Activated CD4-positive, alpha-beta T cell treated with anti-CD3 and anti-CD28 coated beads for 36 hours (primary cell): ENCODE measurements around the gene ABLIM1. TPM values are rescaled to one million over a fixed set of nuclear protein-coding genes. Genes with fewer than 3 reads are reported as not detected.

Experiments
- ATAC-seq: fragments of 200-7000 bp; cut with Tn5 transposase; one replicate; pipeline ENCODE4 v1.10.0; 2021; ENCODE audit warnings: mild to moderate bottlenecking, moderate library complexity
- CTCF ChIA-PET: fragments of 350-600 bp; sonication (Branson Sonifier 250); formaldehyde crosslinking; loops from one replicate; lab custom pipeline; 2021; ENCODE audit warnings: antibody characterized with exemption; lab: Charles Lee
- POLR2A ChIA-PET: fragments of 350-600 bp; sonication (Branson Sonifier 250); formaldehyde crosslinking; loops from one replicate; lab custom pipeline; 2021; ENCODE audit warnings: antibody characterized with exemption, inconsistent platforms; lab: Charles Lee
- DNase-seq: peaks from one replicate; pipeline ENCODE4 v3.0.0-alpha.2; 2020
- H3K27ac Mint-ChIP-seq: one replicate; pipeline ENCODE4 v1.8.0; 2021; ENCODE audit warnings: mixed read lengths
- H3K27me3 Mint-ChIP-seq: one replicate; pipeline ENCODE4 v1.8.0; 2021; ENCODE audit warnings: mixed read lengths
- H3K36me3 Mint-ChIP-seq: one replicate; pipeline ENCODE4 v1.8.0; 2021; ENCODE audit warnings: low read depth, mixed read lengths
- H3K4me1 Mint-ChIP-seq: one replicate; pipeline ENCODE4 v1.8.0; 2021; ENCODE audit warnings: mixed read lengths
- H3K4me3 Mint-ChIP-seq: one replicate; pipeline ENCODE4 v1.8.0; 2021; ENCODE audit warnings: mild to moderate bottlenecking, moderate library complexity, mixed read lengths
- H3K9me3 Mint-ChIP-seq: one replicate; pipeline ENCODE4 v1.8.0; 2021; ENCODE audit warnings: low read depth, mixed read lengths
- intact Hi-C, 2 experiments: fragments of 100-400 bp; cut with DNase I in 1 of 2; cut with micrococcal nuclease in 1 of 2; formaldehyde crosslinking; loops; one replicate each; pipeline versions ENCODE4 v1.14.2 to v1.15.1; 2022 to 2024; cut with DNase I, micrococcal nuclease
- total RNA-seq, 2 experiments: library from RNA; stranded (reverse); gene quantifications; one replicate each; pipeline ENCODE4 v1.2.3, GENCODE V29; 2021

ABLIM1 gene
- total RNA-seq, 2 experiments from 2014 or later: 152 to 166 TPM

DNA sequence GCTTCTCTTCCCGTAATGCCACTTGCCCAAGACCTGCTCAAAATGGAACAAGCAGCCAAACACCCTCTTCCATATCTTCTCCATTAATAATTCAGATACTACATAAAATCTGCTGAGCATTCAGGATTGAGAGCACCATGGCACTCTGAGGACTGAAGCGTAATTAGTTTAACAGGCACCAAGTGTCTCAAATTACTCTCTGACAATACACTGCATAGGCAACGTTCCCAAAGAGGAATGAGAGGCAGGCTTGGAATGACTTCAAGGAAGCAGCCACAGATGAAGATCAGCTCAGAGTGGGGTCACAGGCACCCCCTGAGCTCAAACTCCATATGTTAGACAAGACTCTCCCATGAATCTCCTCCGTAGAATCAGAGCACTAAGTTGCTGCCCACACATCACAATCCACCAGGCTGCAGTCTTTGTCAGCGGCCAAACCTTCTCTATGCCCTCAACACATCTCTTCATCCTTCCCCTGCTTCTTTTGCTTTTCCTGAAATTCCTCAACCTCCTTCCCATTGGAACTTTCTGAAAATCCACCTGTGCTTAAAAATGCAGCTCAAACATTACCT, 4.7 kb upstream of the ABLIM1 start:
- peaks cover 4% of the 10 kb centered on the region for H3K9me3 Mint-ChIP-seq
- ChIA-PET CTCF (interaction anchor here (0.5 to 1.4 kb wide), 3 partner anchors 10 to 256 kb away, joined by 3 to 7 read pairs (median 3); no protein-coding TSS in a partner anchor), POLR2A (no interaction called here)
- no peak for ATAC-seq
- H3K27ac Mint-ChIP-seq: no peak overlapping the region
- no peak overlapping the region for H3K4me3 Mint-ChIP-seq
- no peaks in the 10 kb centered on the region for H3K4me1 Mint-ChIP-seq
- H3K36me3 Mint-ChIP-seq: no peaks in the 10 kb centered on the region
- intact Hi-C loops: no loop called here
- no peak for DNase-seq
- H3K27me3 Mint-ChIP-seq: no peaks in the 10 kb centered on the region

DNA sequence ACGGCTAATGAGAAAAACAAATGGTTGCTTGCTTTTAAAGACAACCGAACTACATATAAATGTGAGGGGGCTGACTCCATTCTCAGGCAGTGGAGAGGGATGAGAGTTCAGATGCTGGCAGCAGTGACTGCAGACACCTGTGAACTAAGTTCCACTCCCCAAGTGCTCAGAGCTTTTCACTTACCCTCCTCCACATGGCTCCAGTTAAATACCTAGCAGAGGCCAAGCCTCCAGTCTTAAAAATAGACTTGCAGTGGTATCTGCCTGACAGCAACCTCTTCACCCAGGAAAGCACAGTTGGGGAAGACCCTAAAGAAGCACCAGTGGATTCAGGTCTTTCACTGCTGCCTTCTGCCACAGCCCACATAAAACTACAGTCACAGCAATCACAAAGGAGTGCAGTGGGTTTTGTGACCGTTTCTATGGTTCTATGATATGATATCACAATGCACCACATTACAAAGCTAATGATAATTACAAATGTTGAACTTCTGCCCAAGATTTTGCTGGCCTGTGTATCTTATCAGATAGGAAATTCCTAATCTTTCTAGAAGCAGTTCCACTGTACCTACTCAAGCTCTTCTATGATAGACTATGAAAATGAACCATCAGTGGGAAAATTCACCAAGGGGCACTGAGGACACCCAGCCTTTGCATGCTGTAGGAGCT, 3.3 kb upstream of the ABLIM1 start:
- H3K9me3 Mint-ChIP-seq: no peaks in the 10 kb centered on the region
- H3K27ac Mint-ChIP-seq: no peak overlapping the region
- intact Hi-C loops: no loop called here
- H3K36me3 Mint-ChIP-seq: no peaks in the 10 kb centered on the region
- ChIA-PET POLR2A (no interaction called here), CTCF (no interaction called here)
- DNase-seq (no peak), ATAC-seq (no peak)
- no peaks in the 10 kb centered on the region for H3K27me3 Mint-ChIP-seq
- H3K4me1 Mint-ChIP-seq: no peaks in the 10 kb centered on the region
- no peak overlapping the region for H3K4me3 Mint-ChIP-seq

DNA sequence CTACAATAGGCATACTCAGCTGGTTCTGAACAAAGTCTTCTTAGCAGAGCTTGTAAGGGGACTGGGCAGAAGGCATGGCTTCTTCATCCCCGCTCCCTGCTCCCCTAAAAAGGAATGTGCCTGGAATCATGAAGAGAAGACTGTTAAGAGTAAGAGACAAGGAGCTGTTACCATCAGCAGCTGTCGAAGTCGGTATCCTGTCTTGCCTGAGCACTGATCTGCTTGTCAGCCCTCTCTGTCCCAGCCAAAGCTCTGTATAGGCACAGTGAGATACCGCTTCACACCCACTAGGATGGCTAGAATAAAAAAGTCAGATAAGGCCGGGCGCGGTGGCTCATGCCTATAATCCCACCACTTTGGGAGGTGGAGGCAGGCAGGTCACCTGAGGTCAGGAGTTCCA, 2.4 kb downstream of the ABLIM1 start:
- DNase-seq: no peak
- intact Hi-C loops: no loop called here
- no peak for ATAC-seq
- no peaks in the 10 kb centered on the region for H3K36me3 Mint-ChIP-seq
- H3K4me3 Mint-ChIP-seq: no peak overlapping the region
- no peaks in the 10 kb centered on the region for H3K27me3 Mint-ChIP-seq
- no peaks in the 10 kb centered on the region for H3K9me3 Mint-ChIP-seq
- no peaks in the 10 kb centered on the region for H3K4me1 Mint-ChIP-seq
- H3K27ac Mint-ChIP-seq: no peak overlapping the region
- ChIA-PET POLR2A (no interaction called here), CTCF (no interaction called here)

DNA sequence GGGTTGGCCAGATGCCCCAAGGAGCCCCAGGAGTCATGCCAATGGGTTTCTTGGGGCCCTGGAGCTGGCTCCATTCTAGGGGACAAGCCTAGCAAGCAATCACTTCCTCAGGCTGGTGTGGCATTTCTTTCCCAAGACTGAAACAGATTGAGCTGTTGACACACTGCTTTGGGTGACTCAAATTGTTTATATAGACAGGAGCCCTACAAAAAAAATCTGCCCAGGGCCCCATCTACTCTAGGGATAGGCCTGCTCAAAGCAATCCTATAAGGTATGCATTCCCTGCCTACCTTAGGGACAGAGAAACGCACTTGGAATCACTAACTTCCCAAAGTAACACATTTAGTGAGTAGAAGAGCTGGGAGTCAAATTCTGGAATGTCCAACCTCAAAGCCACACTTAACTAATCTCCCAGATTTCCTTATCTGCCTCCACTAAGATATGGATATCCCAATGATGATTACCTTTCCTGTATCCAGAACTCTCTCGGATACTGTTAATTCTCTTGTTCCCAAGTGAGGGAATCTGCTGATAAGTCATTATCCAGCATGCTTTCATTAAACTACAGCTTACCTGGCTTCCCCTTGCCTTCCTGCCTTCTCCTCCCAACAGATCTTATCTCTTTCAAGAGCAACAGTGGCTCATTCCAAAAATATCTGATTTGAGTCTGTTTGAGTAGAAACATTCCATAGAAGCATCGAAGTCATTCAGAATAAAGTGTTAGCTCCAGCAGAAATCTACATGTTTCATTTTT, 3.1 kb downstream of the ABLIM1 start:
- Mint-ChIP-seq H3K4me1 (no peaks in the 10 kb centered on the region), H3K36me3 (no peaks in the 10 kb centered on the region), H3K27ac (no peak overlapping the region), H3K27me3 (no peaks in the 10 kb centered on the region), H3K9me3 (no peaks in the 10 kb centered on the region), H3K4me3 (no peak overlapping the region)
- intact Hi-C loops: no loop called here
- ChIA-PET POLR2A (no interaction called here), CTCF (interaction anchor here (0.6 kb wide), 1 partner anchor 61 kb away, joined by 3 read pairs; no protein-coding TSS in a partner anchor)
- ATAC-seq: no peak
- DNase-seq: no peak

DNA sequence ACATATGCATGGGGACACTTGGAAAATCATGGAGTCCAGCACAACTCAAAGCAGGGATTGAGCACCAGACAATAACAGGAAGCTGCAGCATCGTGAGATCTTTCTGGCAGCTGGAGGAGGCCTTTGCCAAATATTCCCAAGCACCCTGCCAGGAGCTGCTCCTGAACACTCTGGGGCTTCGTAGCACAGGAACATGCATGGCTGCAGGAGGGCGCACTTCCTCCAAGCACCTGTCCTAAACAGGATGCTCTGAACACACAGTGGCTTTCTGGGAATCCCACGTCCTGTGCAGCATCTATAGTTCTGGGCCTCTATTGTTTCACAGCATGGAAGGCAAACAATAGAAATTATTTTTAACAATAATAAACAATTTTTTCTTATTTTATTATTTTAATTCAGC, 4.1 kb downstream of the ABLIM1 start:
- intact Hi-C loops: no loop called here
- H3K4me3 Mint-ChIP-seq: no peak overlapping the region
- POLR2A ChIA-PET: interaction anchor here (0.6 kb wide), 2 partner anchors 9 to 38 kb away, joined by 3 read pairs; no protein-coding TSS in a partner anchor

DNA sequence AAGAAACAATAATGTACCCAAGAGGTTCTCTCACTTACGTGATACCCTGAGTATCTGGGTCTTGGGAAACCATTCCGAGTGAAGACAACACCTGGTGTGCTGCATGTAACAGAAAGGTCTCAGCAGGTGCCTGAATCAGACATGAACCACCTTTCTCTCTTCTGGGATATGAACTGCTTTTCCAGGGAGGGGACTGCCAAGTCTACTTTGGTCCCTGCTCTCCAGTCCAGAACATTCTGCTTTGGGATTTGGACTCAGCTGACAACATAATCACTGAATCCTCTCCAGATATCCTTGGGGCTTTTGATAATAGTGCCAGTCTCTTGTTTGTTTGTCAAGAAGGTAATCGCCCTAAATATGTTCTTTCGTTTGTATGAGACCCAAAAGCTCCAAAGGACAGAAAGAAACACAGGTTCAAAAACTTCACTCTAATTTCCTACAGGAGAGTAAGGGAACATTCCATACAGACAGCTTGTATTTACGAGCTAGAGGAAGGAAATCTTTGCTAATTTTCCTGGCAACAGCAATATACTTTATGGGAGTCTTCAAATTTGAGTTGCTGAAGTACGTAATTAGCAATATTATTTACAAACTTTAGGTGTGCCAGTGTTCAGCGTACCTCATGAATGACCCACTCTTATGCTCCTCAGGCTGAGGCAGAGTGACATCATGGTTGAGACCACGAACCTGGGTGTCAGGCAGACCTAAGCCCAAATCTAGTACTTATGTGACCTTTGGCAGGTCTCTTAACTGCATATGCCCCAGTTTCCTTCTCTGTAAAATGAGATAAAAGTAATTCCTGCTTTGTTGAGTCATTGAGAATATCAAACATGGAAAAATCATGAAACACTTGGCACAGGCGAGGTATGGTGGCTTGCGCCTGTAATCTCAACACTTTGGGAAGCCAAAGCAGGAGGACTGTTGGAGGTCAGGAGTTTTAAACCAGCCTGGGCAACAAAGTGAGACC, 5.4 kb downstream of the ABLIM1 start:
- H3K27ac Mint-ChIP-seq: no peak overlapping the region
- ChIA-PET POLR2A (interaction anchor here (0.6 kb wide), 1 partner anchor 7 kb away, joined by 3 read pairs; no protein-coding TSS in a partner anchor), CTCF (no interaction called here)
- no peaks in the 10 kb centered on the region for H3K27me3 Mint-ChIP-seq
- H3K4me1 Mint-ChIP-seq: no peaks in the 10 kb centered on the region
- DNase-seq: no peak
- ATAC-seq: no peak
- H3K4me3 Mint-ChIP-seq: no peak overlapping the region
- H3K36me3 Mint-ChIP-seq: no peaks in the 10 kb centered on the region
- no peaks in the 10 kb centered on the region for H3K9me3 Mint-ChIP-seq
- intact Hi-C loops: no loop called here

More for the DNA sequence above, 4.1 kb downstream of the ABLIM1 start:
- CTCF ChIA-PET: no interaction called here
- Mint-ChIP-seq H3K9me3 (no peaks in the 10 kb centered on the region), H3K4me1 (no peaks in the 10 kb centered on the region), H3K36me3 (no peaks in the 10 kb centered on the region), H3K27me3 (no peaks in the 10 kb centered on the region), H3K27ac (no peak overlapping the region)
- ATAC-seq (no peak), DNase-seq (no peak)

DNA sequence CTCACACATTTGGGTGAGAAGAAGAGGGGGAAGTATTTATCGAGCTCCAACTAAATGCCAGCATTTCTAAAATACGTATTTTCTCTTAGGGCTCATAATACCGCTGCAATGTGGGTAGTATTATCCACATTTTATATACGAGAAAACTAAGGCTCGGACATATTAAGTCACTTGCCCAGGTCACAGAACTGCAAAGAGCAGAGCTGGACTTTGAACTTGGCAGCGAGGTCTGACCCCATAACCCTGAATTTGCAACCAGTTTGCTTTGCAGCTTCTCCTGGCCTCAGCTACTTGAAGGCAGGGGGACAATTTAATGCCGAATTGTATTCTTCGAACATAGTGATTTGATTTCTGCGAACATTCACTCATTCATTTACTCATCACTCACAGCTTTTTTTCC, 7.2 kb downstream of the ABLIM1 start:
- no peaks in the 10 kb centered on the region for H3K36me3 Mint-ChIP-seq
- H3K27ac Mint-ChIP-seq: no peak overlapping the region
- ChIA-PET CTCF (interaction anchor here (0.8 to 1.2 kb wide), 2 partner anchors 14 to 777 kb away, joined by 3 read pairs; no protein-coding TSS in a partner anchor), POLR2A (interaction anchor here (0.6 kb wide), 1 partner anchor 450 kb away, joined by 7 read pairs; no protein-coding TSS in a partner anchor)
- H3K4me3 Mint-ChIP-seq: no peak overlapping the region
- no peak for DNase-seq
- intact Hi-C loops: no loop called here
- no peak for ATAC-seq
- no peaks in the 10 kb centered on the region for H3K27me3 Mint-ChIP-seq
- H3K4me1 Mint-ChIP-seq: no peaks in the 10 kb centered on the region
- H3K9me3 Mint-ChIP-seq: no peaks in the 10 kb centered on the region

DNA sequence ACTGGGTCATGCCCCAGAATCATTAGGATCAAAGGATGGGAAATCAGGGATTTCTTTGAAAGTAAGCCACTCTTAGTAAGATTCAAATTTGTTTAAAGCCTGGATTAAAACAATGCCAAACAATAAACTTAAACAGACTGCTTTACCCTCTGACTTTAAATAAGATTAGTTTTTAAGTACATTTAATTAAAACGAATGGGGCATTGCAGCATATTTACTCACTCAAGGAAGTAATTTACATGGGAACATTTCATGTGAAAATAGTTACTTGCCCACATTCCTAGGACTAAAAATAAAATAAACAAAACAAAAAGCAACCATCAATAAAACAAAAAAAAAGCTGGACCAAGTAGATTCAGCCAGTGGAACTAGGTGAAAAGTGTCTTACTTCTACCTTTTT, 7.8 kb downstream of the ABLIM1 start:
- Mint-ChIP-seq H3K9me3 (no peaks in the 10 kb centered on the region), H3K36me3 (no peaks in the 10 kb centered on the region), H3K27me3 (no peaks in the 10 kb centered on the region), H3K27ac (no peak overlapping the region), H3K4me3 (no peak overlapping the region), H3K4me1 (no peaks in the 10 kb centered on the region)
- intact Hi-C loops: no loop called here
- no peak for ATAC-seq
- DNase-seq: no peak
- ChIA-PET POLR2A (interaction anchor here (0.6 kb wide), 1 partner anchor 450 kb away, joined by 7 read pairs; no protein-coding TSS in a partner anchor), CTCF (interaction anchor here (0.8 kb wide), 2 partner anchors 35 to 777 kb away, joined by 3 read pairs; no protein-coding TSS in a partner anchor)

DNA sequence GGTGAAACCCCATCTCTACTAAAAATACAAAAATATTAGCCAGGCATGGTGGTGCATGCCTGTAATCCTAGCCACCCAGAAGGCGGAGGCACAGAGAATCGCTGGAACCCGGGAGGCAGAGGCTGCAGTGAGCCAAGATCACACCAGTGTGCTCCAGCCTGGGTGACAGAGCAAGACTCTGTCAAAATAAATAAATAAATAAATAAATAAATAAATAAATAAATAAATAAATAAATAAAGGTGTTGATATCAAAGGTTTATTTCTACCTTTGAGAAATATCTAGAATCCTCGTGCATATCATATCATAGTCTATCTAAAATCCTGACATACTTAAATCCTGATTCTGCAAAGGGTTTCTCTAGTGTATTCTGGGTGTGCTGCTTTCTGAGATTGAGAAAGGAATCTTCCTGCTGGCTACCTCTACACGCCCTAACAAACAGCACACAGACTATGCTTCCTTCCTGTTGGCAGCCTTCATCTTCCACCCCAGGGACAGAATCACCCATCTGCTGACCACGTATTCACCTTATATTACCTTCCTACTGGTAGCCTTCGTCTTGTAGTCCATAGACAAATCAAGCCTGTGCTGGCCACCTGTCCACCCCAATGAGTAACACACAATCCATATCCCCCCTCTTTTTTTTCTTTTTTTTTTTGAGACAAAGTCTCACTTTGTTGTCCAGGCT, 8.7 kb downstream of the ABLIM1 start:
- Mint-ChIP-seq H3K27me3 (no peaks in the 10 kb centered on the region), H3K27ac (no peak overlapping the region), H3K4me3 (no peak overlapping the region), H3K9me3 (no peaks in the 10 kb centered on the region), H3K36me3 (no peaks in the 10 kb centered on the region), H3K4me1 (no peaks in the 10 kb centered on the region)
- intact Hi-C loops: no loop called here
- POLR2A ChIA-PET: no interaction called here
- no peak for ATAC-seq
- CTCF ChIA-PET: interaction anchor here (0.6 to 0.8 kb wide), 2 partner anchors 34 kb away, joined by 3 read pairs; no protein-coding TSS in a partner anchor
- no peak for DNase-seq

DNA sequence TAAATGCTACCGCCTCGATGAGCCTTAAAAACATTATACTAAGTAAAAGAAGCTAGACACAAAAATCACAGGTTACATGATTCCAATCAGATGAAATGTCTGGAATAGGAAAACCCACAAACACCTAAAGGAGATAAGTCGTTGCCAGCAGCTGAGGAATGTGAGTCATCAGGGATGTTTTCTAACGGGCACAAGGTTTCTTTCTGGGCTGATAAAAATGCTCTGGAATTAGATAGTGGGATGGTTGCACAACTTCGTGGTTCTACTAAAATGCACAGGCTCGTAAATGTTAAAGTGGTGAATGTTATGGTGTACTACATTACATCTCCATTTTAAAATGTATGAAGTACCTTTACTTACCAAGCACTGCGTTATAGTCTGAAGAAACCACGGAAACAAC, 9.7 kb downstream of the ABLIM1 start:
- Mint-ChIP-seq H3K27ac (no peak overlapping the region), H3K36me3 (no peaks in the 10 kb centered on the region), H3K4me1 (no peaks in the 10 kb centered on the region), H3K9me3 (no peaks in the 10 kb centered on the region), H3K4me3 (no peak overlapping the region), H3K27me3 (no peaks in the 10 kb centered on the region)
- CTCF ChIA-PET: no interaction called here
- POLR2A ChIA-PET: no interaction called here
- no peak for ATAC-seq
- DNase-seq: no peak
- intact Hi-C loops: no loop called here
